IMR-90 (cell line): ENCODE results near the gene MARK4. TPM values are rescaled to one million over a fixed set of nuclear protein-coding genes. Genes with fewer than 3 reads are reported as not detected.

Experiments
- ATAC-seq: fragments of 200-7000 bp; cut with Tn5 transposase; 2 replicates; pipeline ENCODE4 v1.9.1; 2020; ENCODE audit warnings: low read depth, mild to moderate bottlenecking, moderate library complexity
- BruUV-seq: library from RNA; stranded (reverse); fragments of 400-500 nt; replicated peaks from 2 replicates; lab custom pipeline; 2021; lab: Mats Ljungman, UMichigan
- CTCF ChIA-PET: fragments of 300-600 bp; formaldehyde crosslinking; extraction: SDS; loops from one replicate; lab custom pipeline; 2021; ENCODE audit warnings: antibody characterized with exemption; lab: Yijun Ruan, JAX
- POLR2A ChIA-PET: fragments of 300-600 bp; sonication (Branson Sonifier 250); formaldehyde crosslinking; loops from one replicate; lab custom pipeline; 2022; ENCODE audit warnings: antibody characterized with exemption; ENCODE audit not compliant: unreplicated experiment; lab: Charles Lee
- DNase-seq: peaks from one replicate; pipeline ENCODE4 v3.0.0; 2013
- H2AFZ ChIP-seq: replicated peaks from 2 replicates; pipeline ENCODE3; 2013; ENCODE audit warnings: low read length, mild to moderate bottlenecking; ENCODE audit not compliant: poor library complexity
- H2AK5ac ChIP-seq: 2 replicates; pipeline ENCODE4 v1.6.1; 2013; ENCODE audit warnings: low read depth, low read length, inconsistent platforms
- H2AK9ac ChIP-seq: replicated peaks from 2 replicates; pipeline ENCODE3; 2013; ENCODE audit warnings: mild to moderate bottlenecking, low read depth, low read length, moderate library complexity; ENCODE audit not compliant: poor library complexity
- H2BK120ac ChIP-seq: 2 replicates; pipeline ENCODE4 v1.6.1; 2013; ENCODE audit warnings: low read depth, low read length, inconsistent platforms
- H2BK15ac ChIP-seq: 3 replicates; pipeline ENCODE4 v1.6.1; 2013; ENCODE audit warnings: low read depth, low read length, inconsistent platforms
- H2BK20ac ChIP-seq: 2 replicates; pipeline ENCODE4 v1.6.1; 2013; ENCODE audit warnings: low read depth, mild to moderate bottlenecking, inconsistent platforms, low read length, moderate library complexity
- H2BK5ac ChIP-seq: 2 replicates; pipeline ENCODE4 v1.6.1; 2013; ENCODE audit warnings: mild to moderate bottlenecking, low read depth, low read length, inconsistent platforms; ENCODE audit not compliant: poor library complexity, severe bottlenecking
- H3K14ac ChIP-seq: replicated peaks from 2 replicates; pipeline ENCODE4 v1.6.1; 2013; ENCODE audit warnings: low read depth, low read length, inconsistent platforms
- H3K18ac ChIP-seq: 2 replicates; pipeline ENCODE4 v1.6.1; 2013; ENCODE audit warnings: low read depth, low read length, control low read depth
- H3K23ac ChIP-seq: 2 replicates; pipeline ENCODE4 v1.6.1; 2013; ENCODE audit warnings: low read depth, low read length, inconsistent platforms
- H3K27ac ChIP-seq: 2 replicates; pipeline ENCODE4 v1.5.1; 2013; ENCODE audit warnings: mild to moderate bottlenecking, control low read depth, low read length; ENCODE audit not compliant: insufficient read depth
- H3K27me3 ChIP-seq: 2 replicates; pipeline ENCODE4 v1.6.1; 2013; ENCODE audit warnings: low read length; ENCODE audit not compliant: control insufficient read depth, insufficient read depth
- H3K36me3 ChIP-seq: 2 replicates; pipeline ENCODE4 v1.6.1; 2013; ENCODE audit warnings: low read length, mixed read lengths; ENCODE audit not compliant: control insufficient read depth, insufficient read depth
- H3K4ac ChIP-seq: 2 replicates; pipeline ENCODE4 v1.6.1; 2013; ENCODE audit warnings: low read depth, low read length, inconsistent platforms
- H3K4me1 ChIP-seq: 2 replicates; pipeline ENCODE4 v1.6.1; 2013; ENCODE audit warnings: low read length, mixed read lengths; ENCODE audit not compliant: control insufficient read depth, insufficient read depth
- H3K4me2 ChIP-seq: 2 replicates; pipeline ENCODE4 v1.6.1; 2013; ENCODE audit warnings: low read depth, mild to moderate bottlenecking, control low read depth, low read length, moderate library complexity
- H3K4me3 ChIP-seq: 2 replicates; pipeline ENCODE4 v1.5.1; 2013; ENCODE audit warnings: low read depth, mild to moderate bottlenecking, control low read depth, low read length, moderate library complexity; ENCODE audit not compliant: insufficient read depth
- H3K56ac ChIP-seq: 2 replicates; pipeline ENCODE4 v1.6.1; 2013; ENCODE audit warnings: low read length, inconsistent platforms; ENCODE audit not compliant: insufficient read depth; ENCODE audit errors: extremely low read depth
- H3K79me1 ChIP-seq, 2 experiments: 2 replicates each; pipeline ENCODE4 v1.6.1; 2013; ENCODE audit warnings: low read length in 2 of 2, inconsistent platforms in 1 of 2, low read depth in 1 of 2
- H3K9ac ChIP-seq: 2 replicates; pipeline ENCODE4 v1.6.1; 2013; ENCODE audit warnings: low read depth, low read length, control low read depth
- H3K9me1 ChIP-seq: 2 replicates; pipeline ENCODE4 v1.6.1; 2013; ENCODE audit warnings: low read length, inconsistent platforms; ENCODE audit not compliant: insufficient read depth
- H3K9me3 ChIP-seq: 2 replicates; pipeline ENCODE4 v1.6.1; 2013; ENCODE audit warnings: low read length; ENCODE audit not compliant: control insufficient read depth, insufficient read depth
- H4K20me1 ChIP-seq: 2 replicates; pipeline ENCODE4 v1.6.1; 2013; ENCODE audit warnings: low read length, inconsistent platforms; ENCODE audit not compliant: insufficient read depth
- H4K5ac ChIP-seq: 2 replicates; pipeline ENCODE4 v1.6.1; 2013; ENCODE audit warnings: mild to moderate bottlenecking, low read depth, low read length, control low read depth
- H4K8ac ChIP-seq, 2 experiments: 2 replicates each; pipeline ENCODE4 v1.6.1; 2013; ENCODE audit warnings: low read depth in 2 of 2, low read length in 2 of 2, control low read depth in 1 of 2, inconsistent platforms in 1 of 2
- H4K91ac ChIP-seq: 2 replicates; pipeline ENCODE4 v1.6.1; 2013; ENCODE audit warnings: low read depth, low read length, inconsistent platforms; ENCODE audit not compliant: insufficient read depth
- MXI1 ChIP-seq: IDR thresholded peaks from 2 replicates; pipeline ENCODE4 v1.6.1; 2012; ENCODE audit warnings: low read depth, mild to moderate bottlenecking, low read length, moderate library complexity, borderline replicate concordance
- WGBS, 2 experiments: methylation state at CpG; one replicate each; pipeline versions ENCODE4 v1.1.5 to v1.1.7; 2013; ENCODE audit warnings: missing lambda C conversion rate in 2 of 2; ENCODE audit not compliant: insufficient read length in 1 of 2; ENCODE audit errors: extremely low coverage in 2 of 2; 5-methylcytosine and 5-hydroxymethylcytosine counted together
- dilution Hi-C: fragments of 300-500 bp; cut with HindIII; formaldehyde crosslinking; loops from one replicate; pipeline ENCODE4 v1.14.3; 2018; ENCODE audit warnings: low sequenced_read_pairs; ENCODE audit not compliant: unreplicated experiment
- in situ Hi-C: fragments of 300-500 bp; cut with MboI; formaldehyde crosslinking; loops from 3 replicates; pipeline ENCODE4 v1.14.3; 2019; ENCODE audit warnings: low sequenced_read_pairs, inconsistent platforms, mixed read lengths
- intact Hi-C: fragments of 100-400 bp; cut with micrococcal nuclease; formaldehyde crosslinking; loops from 2 replicates; pipeline ENCODE4 v1.10.0; 2022
- polyA plus RNA-seq, 3 experiments: library from polyadenylated mRNA; depleted of rRNA; stranded (reverse); fragments of >200 nt; gene quantifications; 2 replicates each; pipeline ENCODE4 v1.2.3, GENCODE V29; 2012; ENCODE audit warnings: low replicate concordance in 1 of 3
- total RNA-seq: library from RNA; depleted of rRNA; stranded (reverse); fragments of >200 nt; gene quantifications from 2 replicates; pipeline ENCODE4 v1.2.3, GENCODE V29; 2012

The MARK4 gene
- total and polyA plus RNA-seq, 2 of the 4 experiments (the other 2 are of a cell fraction): 11.3 to 20.7 TPM

DNA sequence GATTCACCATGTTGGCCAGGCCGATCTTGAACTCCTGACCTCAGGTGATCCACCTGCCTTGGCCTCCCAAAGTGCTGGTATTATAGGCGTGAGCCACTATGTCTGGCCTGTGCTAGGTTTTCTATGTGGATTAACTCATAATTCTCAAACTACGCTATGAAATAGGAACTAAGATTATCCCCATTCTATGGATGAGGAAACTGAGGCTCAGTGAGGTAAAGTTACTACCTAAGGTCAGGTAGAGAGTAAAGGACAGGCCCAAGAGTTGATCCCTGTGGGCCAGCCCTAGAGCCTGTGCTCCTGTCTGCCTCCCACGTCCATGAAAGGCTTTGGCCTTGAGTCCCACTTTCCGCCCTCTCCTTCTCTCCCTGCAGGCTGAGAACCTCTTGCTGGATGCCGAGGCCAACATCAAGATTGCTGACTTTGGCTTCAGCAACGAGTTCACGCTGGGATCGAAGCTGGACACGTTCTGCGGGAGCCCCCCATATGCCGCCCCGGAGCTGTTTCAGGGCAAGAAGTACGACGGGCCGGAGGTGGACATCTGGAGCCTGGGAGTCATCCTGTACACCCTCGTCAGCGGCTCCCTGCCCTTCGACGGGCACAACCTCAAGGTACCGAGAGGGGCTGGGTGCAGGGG lies 20.1 kb downstream of the MARK4 start:
- CTCF ChIA-PET: no interaction called here
- dilution Hi-C loops: no loop called here

More for the DNA sequence above, 20.1 kb downstream of the MARK4 start:
- Histone ChIP-seq H3K9ac (no peak overlapping the region), H2AK5ac (no peak overlapping the region), H4K5ac (no peak overlapping the region), H3K4ac (no peak overlapping the region), H3K9me1 (peaks cover 8% of the 10 kb centered on the region), H3K27me3 (no peaks in the 10 kb centered on the region), H3K79me1 (peaks cover 12 to 18% of the 10 kb centered on the region in 2 experiments; a peak in 3 of 4 replicates), H3K36me3 (peaks cover 44% of the 10 kb centered on the region), H4K91ac (no peak overlapping the region), H2BK15ac (no peak overlapping the region), H3K4me3 (no peak overlapping the region), H4K20me1 (peaks cover 15% of the 10 kb centered on the region), H4K8ac (no peak overlapping the region), H3K4me2 (no peak overlapping the region), H3K56ac (no peak overlapping the region), H3K9me3 (no peaks in the 10 kb centered on the region), H3K4me1 (peaks cover 8% of the 10 kb centered on the region), H3K27ac (no peak overlapping the region), H2BK5ac (no peak overlapping the region), H2BK120ac (no peak overlapping the region), H2AFZ (no peak overlapping the region), H3K23ac (no peak overlapping the region), H2BK20ac (no peak overlapping the region), H3K14ac (no peak overlapping the region), H2AK9ac (no peak overlapping the region), H3K18ac (no peak overlapping the region)
- intact Hi-C loops (no loop called here), in situ Hi-C loops (no loop called here)
- BruUV-seq: no TSS peak
- no peak for DNase-seq
- no peak for TF ChIP-seq MXI1
- POLR2A ChIA-PET: no interaction called here
- WGBS, 2 experiments: 97% methylated on average over 6 of the region's 21 CpGs; no CpG with 5 or more reads in 1 of the 2 experiments
- ATAC-seq: no peak
